HFF-Myc (cell line): ENCODE data around the gene ZNF469.

Source experiments
- DNase-seq: peaks from one replicate; pipeline ENCODE4 v3.0.0-alpha.2; 2011; ENCODE audit warnings: low read depth; ENCODE audit errors: extremely low read depth
- H3K4me3 ChIP-seq: replicated peaks from 2 replicates; pipeline ENCODE4 v1.5.1; 2011; ENCODE audit warnings: low read depth, mild to moderate bottlenecking, control low read depth, low read length
- TF ChIP-seq, protein P1 (sequence below): IDR thresholded peaks from 2 replicates; pipeline ENCODE4 v1.5.1; 2012; ENCODE audit warnings: mild to moderate bottlenecking, low read depth, low read length, control low read depth; ENCODE audit errors: missing control alignments

ZNF469 gene

GRCh38 chr16:88351491-88352101 is 31.2 kb upstream of the ZNF469 start:
- TF ChIP-seq, protein P1, sequence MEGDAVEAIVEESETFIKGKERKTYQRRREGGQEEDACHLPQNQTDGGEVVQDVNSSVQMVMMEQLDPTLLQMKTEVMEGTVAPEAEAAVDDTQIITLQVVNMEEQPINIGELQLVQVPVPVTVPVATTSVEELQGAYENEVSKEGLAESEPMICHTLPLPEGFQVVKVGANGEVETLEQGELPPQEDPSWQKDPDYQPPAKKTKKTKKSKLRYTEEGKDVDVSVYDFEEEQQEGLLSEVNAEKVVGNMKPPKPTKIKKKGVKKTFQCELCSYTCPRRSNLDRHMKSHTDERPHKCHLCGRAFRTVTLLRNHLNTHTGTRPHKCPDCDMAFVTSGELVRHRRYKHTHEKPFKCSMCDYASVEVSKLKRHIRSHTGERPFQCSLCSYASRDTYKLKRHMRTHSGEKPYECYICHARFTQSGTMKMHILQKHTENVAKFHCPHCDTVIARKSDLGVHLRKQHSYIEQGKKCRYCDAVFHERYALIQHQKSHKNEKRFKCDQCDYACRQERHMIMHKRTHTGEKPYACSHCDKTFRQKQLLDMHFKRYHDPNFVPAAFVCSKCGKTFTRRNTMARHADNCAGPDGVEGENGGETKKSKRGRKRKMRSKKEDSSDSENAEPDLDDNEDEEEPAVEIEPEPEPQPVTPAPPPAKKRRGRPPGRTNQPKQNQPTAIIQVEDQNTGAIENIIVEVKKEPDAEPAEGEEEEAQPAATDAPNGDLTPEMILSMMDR, result no peak
- no peak for DNase-seq
- H3K4me3 ChIP-seq, result no peak overlapping the region

GRCh38 chr16:88352261-88353200 is 30.2 kb upstream of the ZNF469 start:
- TF ChIP-seq, protein P1, result no peak
- DNase-seq, result no peak
- H3K4me3 ChIP-seq, result no peak overlapping the region

- no peak for DNase-seq
- no peak overlapping the region for H3K4me3 ChIP-seq
- TF ChIP-seq, protein P1, result no peak
Measured at GRCh38 chr16:88353232-88353631, 29.5 kb upstream of the ZNF469 start.

GRCh38 chr16:88353691-88354090 is 29.1 kb upstream of the ZNF469 start:
- H3K4me3 ChIP-seq, result no peak overlapping the region
- TF ChIP-seq, protein P1, result no peak

DNA sequence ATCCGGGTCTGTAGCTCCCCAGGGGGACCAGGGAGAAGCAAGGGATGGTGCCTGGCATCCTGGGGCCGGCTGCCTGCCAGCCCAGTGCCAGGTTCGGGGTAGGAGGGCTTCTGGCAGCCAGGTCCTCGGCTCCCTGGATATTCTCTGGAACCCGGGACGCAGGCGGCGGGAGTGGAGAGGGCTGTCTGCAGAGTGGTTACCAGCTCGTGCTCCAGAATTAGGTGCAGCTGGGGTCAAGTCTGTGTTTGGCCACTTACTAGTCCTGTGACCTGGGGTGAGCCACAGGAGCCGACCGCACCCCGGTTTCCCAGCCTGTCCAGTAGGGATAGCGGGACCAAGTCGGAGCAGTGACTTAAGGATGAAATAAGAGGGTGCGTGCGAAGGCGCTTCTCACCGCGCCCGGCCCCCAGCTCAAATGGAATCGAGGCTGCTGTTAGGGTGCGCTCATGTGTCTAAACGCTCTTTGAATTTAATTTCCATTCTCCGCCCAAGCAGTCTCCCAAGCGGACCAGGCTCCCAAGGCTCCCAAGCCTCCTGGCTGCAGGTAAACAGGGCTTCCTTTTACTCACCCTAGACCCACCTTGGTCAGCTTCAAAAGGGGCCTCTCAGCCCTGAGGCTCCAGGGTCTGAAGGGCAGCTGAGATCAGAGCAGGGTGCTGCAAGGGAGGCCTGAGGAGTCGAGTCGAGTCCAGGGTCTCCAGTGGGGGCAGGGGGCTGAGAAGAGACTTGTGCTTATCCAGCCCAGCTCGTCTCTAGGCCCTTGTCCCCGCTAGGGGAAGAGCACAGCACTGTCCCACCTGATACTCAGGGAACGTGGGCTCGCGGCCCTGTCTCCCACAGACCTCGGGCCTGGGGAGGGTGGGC is 28.3 kb upstream of the ZNF469 start:
- no peak for DNase-seq
- TF ChIP-seq, protein P1, result no peak
- H3K4me3 ChIP-seq, result no peak overlapping the region

More at GRCh38 chr16:88353691-88354090, 29.1 kb upstream of the ZNF469 start:
- no peak for DNase-seq

DNA sequence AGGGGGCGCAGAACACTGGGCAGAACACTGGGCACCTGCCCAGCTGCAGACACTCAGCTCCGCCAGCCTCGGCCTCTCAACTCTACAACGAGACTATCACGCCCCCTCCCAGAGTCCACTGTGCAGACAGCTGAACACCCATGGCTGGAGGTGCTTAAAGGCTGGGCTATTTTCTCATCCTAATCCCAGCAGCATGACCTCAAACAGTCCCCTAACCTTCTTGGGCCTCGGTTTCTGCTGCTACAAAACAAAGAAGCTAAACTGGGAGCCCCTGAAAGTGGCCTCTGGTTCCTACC is 27.7 kb upstream of the ZNF469 start:
- H3K4me3 ChIP-seq, result no peak overlapping the region
- DNase-seq, result no peak
- TF ChIP-seq, protein P1, result no peak
